HG03095 (cell line): Measurements from ENCODE around the gene CTNNA2.
"Not testable (repeated sequence)": the region's sequence is repeated elsewhere in the genome, so short reads cannot be mapped to it uniquely, and the experiment has no call there.

Experiments used
- ATAC-seq: cut with Tn5 transposase; IDR thresholded peaks from one replicate; pipeline ENCODE4 v1.9.1; 2021; ENCODE audit warnings: moderate library complexity; ENCODE audit not compliant: unreplicated experiment

Gene CTNNA2

GRCh38 chr2:80068038-80068731, 555.3 kb downstream of the CTNNA2 start:
- ATAC-seq: no peak

- ATAC-seq: no peak
Observed at GRCh38 chr2:80070587-80070986, 557.7 kb downstream of the CTNNA2 start.

GRCh38 chr2:80071941-80072340, 559.1 kb downstream of the CTNNA2 start:
- ATAC-seq: no peak

- no peak for ATAC-seq
Observed at GRCh38 chr2:80073134-80073561, 560.3 kb downstream of the CTNNA2 start.

GRCh38 chr2:80074321-80075070, 561.6 kb downstream of the CTNNA2 start:
- ATAC-seq: no peak

GRCh38 chr2:80075719-80076118, 562.9 kb downstream of the CTNNA2 start:
- no peak for ATAC-seq

- no peak for ATAC-seq
Observed at GRCh38 chr2:80078290-80079036, 565.6 kb downstream of the CTNNA2 start.

GRCh38 chr2:80080957-80081356, 568.1 kb downstream of the CTNNA2 start:
- no peak for ATAC-seq

GRCh38 chr2:80086831-80087230, 574.0 kb downstream of the CTNNA2 start:
- no peak for ATAC-seq

- no peak for ATAC-seq
Observed at GRCh38 chr2:80091237-80091636, 578.4 kb downstream of the CTNNA2 start.

- no peak for ATAC-seq
Observed at GRCh38 chr2:80092474-80092873, 579.6 kb downstream of the CTNNA2 start.

GRCh38 chr2:80098503-80098902, 585.7 kb downstream of the CTNNA2 start:
- not testable (repeated sequence) for ATAC-seq

- ATAC-seq: no peak
Observed at GRCh38 chr2:80102026-80102425, 589.2 kb downstream of the CTNNA2 start.

GRCh38 chr2:80105015-80105640, 592.3 kb downstream of the CTNNA2 start:
- ATAC-seq: no peak

- no peak for ATAC-seq
Observed at GRCh38 chr2:80111185-80111584, 598.3 kb downstream of the CTNNA2 start.

- ATAC-seq: no peak
Observed at GRCh38 chr2:80112790-80113189, 599.9 kb downstream of the CTNNA2 start.

GRCh38 chr2:80113399-80113798, 600.5 kb downstream of the CTNNA2 start:
- ATAC-seq: no peak

GRCh38 chr2:80114812-80115211, 602.0 kb downstream of the CTNNA2 start:
- no peak for ATAC-seq

GRCh38 chr2:80117401-80117800, 604.5 kb downstream of the CTNNA2 start:
- no peak for ATAC-seq

GRCh38 chr2:80120866-80121265, 608.0 kb downstream of the CTNNA2 start:
- ATAC-seq: no peak

GRCh38 chr2:80122675-80123074, 609.8 kb downstream of the CTNNA2 start:
- ATAC-seq: no peak
